HG03095 (cell line): ENCODE data around the gene FSD1.

Source experiments
- ATAC-seq: cut with Tn5 transposase; IDR thresholded peaks from one replicate; pipeline ENCODE4 v1.9.1; 2021; ENCODE audit warnings: moderate library complexity; ENCODE audit not compliant: unreplicated experiment

Gene FSD1

DNA sequence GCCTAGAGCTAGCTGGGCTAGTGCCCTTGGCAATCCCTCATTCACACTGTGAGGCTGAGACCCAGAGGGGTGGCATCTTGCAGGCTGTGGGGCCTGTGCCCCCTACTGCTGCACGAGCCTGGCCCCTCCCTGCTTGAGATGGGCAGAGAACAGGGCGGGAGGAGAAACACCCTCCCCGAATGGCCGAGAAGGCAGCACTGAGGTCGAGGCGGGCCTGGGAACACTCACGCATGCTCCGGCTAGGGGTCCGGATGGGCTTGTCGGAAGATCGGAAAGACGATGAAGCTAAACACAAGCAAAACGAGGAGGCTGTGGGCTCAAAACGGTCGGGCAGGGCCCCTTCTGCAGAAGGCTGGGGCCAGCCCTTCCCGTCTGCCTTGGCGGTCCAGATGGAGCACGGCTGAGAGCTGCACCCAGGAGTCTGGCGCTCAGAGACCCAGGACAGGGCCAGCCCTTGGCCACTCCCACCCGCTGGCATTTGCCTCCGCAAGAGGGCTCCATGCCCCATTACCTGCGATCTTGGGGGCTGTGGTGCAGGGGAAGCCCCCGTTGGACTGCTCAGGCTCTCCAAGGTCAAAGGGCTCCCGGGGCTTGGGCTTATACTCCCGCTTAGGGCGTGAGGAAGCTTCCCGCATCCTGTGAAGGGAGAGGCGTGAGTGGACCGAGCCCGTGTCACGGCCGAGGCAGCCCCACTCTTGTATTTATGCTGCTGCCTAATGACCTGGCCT lies 57.9 kb downstream of the FSD1 start:
- ATAC-seq: no peak

DNA sequence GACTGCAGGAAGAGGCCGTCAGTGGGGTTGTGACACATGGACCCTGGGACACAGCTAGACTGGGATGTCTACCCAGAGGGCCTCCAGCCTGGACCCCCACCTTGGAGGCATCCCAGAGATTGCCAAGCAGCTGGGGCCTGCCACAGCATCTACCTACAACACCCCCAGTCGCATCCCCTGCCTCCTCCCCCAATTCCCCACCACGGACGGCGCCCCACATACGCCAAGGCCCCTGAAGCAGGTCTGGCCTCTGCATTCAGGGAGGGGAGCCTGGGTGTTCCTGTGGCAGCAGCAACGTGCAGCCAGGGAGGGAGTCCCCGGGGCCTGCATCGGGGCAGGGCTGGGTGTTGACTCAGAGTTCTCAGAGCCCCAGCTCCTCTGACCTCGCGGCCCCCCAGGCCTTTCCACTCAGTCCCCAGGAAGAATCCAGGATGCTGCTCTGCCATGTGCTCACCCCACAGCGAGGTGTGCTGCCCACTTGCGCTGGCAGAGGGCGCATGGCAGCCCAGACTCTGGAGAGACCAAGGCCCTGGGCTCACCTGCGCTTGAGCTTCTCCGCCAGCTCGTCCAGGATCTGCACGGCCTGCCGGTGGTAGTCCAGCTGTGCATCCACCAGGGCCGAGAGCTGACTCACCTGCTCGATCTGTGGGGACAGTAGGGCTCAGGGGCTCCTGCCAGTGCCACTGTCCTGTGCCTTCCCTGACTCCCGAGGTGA lies 58.6 kb downstream of the FSD1 start:
- no peak for ATAC-seq

DNA sequence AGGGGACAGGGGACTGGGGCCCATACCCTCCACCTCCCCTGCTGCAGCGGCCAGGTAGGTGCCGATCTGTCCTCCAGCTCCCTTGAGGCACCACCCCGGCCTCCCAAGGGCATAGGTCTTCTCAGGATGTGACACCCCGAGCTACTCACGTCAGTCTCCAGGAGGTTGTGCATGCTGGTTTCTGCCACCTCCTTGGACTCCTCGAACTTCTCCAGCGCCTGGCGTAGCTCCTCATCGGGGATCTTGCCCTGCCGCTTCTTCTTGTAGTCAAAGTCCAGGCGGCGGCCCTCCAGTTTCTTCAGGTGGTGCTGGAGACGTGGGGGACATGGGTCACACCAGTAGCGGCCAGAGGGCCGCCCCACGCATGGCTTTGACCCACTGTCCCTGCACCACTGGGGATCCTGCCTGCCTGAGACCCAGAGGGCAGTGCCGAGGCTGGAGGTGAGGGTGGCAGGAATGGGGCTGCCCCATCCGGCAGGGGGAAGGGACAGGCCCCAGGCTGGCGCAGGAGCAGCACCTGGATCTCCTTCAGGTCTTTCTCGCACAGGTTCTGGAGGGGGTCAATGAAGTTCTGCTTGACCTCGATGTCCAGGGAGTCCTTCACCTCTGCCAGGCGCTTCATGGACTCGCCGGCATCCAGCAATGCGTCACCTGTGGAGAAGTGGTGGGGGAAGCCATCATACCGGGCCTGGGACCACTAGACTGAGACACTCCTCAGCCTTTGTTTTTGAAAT lies 59.3 kb downstream of the FSD1 start:
- ATAC-seq: no peak

DNA sequence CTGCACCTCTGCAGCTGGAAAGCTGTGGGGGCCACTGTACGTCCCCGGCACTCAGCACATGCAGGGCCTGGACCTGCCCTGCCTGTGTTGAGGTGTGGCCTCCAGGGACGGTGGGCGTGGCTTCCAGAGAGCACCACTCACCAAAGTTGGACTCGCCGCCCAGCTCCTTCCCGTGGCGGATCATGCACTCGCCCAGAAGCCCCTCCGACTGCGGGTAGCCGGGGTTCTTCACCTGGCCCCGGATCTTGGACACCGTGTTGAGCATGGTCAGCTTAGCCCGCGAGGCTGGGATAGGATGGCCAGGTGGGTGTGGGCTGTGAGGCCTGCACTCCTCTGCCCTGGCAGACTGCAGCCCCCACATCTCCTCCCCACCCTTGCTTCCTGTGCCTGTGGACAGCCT lies 60.9 kb downstream of the FSD1 start:
- no peak for ATAC-seq

DNA sequence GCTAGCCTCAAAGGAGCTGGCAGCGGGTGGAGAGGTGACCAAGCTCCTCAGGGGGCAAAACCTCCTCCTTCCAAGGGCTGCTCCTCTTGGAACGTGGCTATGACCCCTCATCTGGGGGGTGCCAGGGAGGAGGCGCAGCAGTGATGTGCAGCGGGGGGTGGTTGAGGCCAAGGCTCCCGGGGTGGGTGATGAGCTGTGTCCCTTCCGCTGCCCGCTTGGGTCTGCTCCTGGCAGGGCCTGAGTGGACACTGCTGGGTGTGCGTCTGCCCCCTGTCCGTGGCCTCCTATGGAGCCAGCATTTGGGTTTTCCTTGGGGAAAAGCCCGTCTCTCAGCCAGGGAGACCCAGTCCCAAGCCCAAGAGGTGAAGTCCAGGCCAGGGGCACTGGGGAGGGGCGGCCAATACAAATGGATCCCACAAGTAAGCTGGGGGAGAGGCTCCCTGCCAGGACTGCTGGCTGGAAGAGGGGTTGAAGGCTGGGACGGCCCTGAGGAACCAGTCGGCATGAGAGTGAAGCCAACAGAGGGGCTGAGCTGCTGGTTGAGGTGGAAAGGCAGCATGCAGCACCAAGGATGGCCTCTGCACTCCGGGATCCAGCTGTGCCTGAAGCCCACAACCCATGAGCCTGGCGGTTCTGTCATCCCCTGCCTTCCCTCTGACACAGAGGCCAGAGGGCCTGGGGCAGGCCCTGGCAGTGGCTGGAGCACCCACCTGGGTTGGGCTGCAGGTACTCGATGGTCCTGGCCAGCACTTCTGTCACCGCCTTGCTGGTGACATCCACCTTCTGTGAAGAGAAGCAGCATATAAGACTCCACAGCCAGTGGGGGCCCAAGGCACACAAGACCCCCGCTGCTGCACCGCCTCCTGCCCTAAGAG lies 61.6 kb downstream of the FSD1 start:
- ATAC-seq: no peak

DNA sequence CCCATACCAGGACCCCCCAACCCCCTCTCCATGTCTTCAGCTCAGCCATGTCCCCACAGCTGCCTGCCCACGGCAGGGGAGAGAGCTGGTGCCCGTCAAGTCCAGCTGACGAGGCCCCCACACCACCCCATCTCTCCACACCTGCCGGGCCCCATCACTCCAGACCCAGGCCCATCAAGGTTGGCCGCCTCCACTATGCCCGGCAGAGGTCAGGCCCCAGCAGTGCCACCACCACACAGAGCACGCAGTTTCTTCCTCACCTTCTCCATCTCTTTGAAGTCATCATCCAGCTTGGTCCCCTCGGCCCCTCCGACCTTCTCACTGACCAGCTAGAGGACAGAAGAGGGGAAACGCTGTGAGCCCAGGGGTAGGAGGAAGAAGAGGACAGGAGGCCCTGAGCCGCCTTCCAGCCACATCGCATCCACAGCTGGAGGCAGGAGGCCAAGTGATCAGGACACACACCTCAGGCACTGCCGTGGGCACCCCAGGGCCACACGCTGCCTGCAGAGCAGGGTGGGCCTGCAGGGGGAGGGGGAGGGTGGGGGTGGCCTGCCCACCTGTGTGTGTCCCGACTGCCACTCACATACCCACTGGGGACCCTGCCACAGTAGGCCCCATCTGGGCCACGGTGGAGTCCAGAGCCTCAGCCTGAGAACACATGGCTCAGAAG lies 62.4 kb downstream of the FSD1 start:
- no peak for ATAC-seq

DNA sequence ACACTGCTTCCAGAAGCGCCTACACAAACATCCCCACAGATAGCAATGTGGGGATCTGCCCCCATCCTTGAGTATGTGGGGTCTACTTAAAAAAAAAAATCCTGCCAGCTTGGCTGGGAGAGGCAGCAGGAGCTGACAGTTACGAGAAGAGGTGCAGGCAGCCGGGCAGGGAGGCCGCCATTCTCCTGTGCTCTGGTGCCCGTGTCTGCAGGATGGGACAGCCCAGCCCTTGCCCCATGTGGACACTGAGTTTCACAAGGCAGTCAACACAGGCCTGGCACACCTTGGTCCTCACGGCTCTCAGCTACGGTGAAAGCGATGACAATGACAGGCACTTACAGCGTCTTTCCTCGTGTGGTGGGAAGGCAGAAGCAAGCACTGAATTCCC lies 62.9 kb downstream of the FSD1 start:
- ATAC-seq: no peak

DNA sequence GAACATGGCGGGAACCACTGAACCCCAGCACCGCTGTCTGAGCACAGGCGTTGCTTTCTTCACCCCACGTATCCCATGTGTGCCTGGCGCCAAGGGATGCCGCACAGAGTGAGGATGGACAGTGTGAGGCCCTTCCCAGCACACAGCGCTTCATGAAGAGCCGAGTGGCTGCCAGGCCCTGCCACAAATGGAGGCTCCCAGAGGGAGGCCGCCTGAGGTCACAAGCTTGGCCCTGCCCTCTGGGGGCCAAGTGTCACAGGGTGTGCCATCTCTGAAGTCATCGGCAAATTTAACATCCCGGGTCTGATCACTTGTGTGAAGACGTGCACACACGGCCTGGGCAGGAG lies 63.4 kb downstream of the FSD1 start:
- no peak for ATAC-seq

DNA sequence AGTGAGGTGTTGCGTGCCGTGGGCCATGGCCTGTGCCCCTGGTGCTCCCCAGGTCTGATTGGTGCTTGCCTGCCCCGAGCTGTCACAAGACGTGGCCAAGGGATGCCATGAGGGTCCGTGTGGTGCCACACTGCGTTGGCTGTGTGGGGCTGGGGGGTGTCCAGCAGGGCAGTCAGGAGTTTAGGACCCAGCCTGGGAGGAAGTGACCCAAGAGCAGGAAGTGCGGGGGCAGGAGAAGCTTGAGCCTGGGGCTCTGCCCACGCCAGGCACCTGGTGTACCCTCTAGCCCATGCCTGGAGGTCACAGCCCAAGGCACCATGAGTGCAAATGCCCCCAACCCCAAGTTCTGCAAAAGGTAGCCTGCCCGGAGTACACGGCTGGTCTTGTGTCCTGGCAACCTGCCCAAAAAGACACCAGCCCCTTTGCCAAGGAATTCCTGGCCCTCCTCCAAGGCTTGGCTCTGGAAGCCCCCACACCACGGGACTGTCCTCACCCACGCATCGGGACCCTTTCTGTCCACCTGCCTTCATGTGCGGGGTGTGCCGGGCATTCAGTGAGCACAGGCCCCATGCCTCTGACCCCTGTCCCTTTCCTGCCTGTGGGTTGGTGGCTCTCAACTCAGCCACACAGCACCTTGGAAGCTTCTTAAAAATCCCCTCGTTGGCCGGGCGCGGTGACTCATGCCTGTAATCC lies 63.9 kb downstream of the FSD1 start:
- no peak for ATAC-seq

DNA sequence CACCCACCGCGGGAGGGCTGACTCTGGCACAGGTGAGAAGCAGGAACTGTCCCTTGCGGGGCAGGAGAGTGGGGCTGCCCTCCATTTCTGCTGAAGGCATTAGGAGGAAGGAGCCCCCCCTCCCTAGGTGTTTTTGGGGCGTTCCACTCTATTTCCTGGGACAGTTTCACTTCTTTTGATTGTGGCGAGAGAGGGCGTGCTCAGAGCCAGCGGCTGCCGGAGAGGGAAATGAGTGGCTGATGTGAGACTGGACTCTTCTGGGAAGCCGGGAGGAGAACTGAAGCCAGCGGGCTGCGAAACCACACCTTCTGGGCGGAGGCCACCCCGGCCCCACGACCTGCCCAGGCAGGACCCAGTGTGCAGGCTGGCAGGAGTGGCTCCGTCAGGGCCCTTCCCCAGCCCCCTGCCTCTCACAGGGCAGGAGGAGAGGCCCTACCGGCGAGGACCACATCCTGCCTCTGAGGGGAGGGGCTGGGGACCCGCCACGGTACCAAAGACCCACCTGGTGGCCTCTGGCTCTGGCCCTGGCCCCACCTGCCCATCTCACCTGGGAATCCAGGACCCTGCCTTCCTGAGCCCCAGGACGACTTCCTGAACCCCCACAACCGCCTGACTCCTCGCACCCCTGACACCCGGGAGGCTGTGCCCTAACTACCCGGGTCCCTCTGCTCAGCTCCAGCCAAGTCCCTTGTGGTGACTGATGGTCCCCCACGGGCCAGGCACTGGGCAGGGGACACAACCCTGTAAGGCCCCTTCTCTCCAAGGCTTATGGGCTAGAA lies 64.9 kb downstream of the FSD1 start:
- peak; percentile 50 for ATAC-seq

DNA sequence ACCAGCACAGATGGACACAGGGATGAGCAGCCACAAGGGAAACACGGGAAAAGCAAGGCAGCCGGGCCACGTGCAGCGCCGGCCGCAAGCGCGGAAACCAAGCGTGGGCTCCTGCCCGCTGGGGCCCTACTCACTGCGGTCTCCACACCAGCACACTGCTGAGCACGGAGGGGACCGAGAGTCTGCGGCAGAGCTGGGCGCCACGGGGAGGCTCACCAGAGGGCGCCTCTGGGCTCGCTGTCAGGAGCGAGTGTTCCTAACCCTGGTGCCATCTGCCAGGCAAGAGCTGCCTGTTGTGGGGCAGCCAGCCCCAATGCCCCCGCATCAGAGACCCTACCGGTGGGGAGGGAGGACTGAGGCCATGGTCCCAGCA lies 65.5 kb downstream of the FSD1 start:
- no peak for ATAC-seq

DNA sequence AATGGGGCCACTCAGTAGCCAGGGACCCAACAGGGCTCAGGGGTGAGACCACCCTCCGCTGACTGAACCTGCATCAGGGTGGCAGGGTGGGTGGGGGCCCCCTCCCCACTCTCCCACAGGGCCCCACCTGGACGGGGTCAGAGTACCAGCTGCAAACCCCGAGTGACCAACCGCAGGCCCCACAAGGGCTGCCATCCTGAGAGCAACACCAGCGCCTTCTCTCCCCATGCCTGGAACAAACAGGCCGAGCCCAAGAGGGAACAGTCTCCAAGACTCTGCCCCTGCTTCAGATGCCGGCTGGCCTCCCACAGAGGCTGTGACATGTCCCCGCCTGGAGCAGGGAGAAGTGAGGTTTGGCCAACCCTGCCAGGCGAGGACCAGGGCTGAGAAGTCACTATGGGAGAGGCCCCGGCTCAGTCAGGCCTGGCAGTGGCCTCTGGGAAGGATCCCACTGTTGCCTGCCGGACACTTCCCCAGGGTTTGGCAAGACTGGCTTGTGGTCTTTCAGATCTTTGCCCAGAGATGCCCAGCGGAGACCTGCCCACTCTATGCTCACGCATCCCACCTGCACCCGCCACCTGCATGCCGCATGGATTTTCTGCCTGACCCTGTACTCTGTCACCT lies 66.1 kb downstream of the FSD1 start:
- no peak for ATAC-seq

DNA sequence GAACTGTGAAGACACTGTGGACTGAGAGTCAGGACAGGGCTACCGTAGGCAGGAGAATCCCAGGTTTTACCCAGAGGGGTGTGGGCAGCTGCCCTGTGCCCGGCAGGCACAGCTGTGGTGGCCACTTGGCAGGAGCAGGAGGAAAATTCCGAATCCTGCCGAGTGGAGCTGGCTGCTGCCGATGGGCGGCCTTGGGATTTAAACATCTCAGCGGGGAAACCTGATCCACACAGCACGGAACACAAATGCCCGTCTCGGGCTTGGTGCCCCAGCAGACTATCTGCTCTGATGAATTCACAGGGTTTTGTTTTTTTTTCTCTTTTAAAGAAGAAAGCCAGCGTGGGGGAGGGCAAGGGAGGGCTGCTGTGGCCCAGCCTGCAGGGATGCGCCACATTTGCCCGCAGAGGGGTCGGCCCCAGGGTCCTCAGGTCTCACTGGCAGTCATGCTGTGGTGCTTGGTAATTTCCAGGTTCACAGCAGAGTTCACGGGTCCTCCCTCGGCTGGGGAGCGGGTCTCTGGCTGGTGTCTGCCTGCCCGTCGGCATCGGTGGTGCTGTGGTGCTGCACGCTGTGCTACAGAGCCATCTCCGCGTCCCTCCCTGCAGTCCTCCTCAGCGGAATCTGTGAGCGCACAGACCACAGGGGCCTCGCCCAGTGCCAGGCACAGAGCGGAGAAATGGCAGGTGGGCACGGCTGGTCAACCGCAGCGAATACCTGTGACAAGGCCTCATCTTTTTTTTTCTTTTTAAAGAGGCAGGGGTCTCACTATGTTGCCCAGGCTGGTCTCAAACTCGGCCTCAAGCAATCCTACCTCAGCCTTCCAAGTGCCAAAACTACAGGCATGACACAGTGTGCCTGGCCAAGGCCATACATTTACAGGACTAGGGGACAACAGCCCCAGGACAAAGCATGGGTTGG lies 67.1 kb downstream of the FSD1 start:
- no peak for ATAC-seq

DNA sequence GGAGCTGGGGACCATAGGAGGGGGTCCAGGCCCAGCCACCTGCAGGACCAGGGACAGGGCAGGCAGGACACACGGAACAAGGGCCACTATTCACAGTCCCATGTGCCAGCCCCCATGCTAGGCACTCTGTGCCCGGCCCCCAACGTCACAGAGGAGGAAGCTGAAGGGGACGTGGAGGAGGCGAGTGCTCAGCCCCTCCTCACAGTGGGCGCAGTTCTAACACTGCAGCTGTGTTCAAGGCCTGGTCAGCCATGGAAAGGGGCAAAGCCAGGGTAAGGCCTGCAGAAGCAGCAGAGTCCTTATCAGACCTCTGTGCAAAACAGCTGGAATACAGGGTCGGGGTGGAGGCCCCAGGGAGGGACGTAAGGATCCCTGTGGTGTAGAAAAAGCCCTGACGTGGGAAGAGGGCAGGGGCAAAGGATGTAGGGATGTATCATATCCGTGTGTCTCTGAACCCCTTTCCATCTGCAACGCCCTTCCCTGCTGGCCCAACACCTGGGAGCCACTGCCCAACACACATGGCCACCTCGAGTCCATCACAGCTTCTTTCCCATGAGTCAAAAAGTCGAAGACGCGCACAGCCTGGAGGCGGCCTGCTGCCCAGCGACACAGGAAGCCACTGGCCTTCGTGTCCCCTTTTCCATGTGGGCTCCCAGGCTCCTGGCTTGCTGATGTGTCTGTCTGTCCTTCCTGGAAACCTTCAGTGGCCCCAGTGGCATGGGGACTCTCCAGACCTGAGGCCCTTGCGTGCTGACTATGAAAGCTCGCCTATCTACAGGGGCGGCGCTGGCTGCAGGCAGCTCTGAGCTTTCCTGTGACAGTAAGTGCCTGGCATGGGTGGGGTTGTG lies 68.0 kb downstream of the FSD1 start:
- ATAC-seq: no peak

DNA sequence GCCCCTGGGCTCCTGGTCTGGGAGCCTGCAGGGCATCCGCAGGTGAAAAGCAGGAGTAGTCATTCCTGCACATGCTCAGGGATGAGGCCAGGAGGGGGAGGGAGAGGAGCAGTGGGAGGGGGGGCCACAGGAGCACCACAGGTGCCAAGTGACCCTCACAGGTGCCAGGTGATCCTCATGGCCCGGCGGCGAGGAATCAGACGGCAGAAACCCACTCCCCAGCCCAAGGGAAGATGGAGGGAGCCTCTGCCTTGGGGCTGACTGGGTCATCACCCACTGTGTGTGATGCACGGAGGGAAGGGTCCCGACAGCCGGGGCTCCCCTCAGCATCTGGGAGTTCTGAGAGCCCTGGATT lies 68.6 kb downstream of the FSD1 start:
- no peak for ATAC-seq
